ENCODE measurements around the gene DNAH8.
"Not testable (repeated sequence)": the region's sequence is repeated elsewhere in the genome, so short reads cannot be mapped to it uniquely, and the experiment has no call there.

DNAH8 gene

GRCh38 chr6:38873001-38873400 is 157.9 kb downstream of the DNAH8 start:
- Histone ChIP-seq H3K36me3 (no peaks in the 10 kb centered on the region), H3K9me3 (no peaks in the 10 kb centered on the region), H3K9ac (no peak overlapping the region), H3K27me3 (no peaks in the 10 kb centered on the region), H3K4me2 (no peak overlapping the region; the same call in 1 of the 2 replicates), H3K27ac (no peak overlapping the region), H3K4me3 (no peak overlapping the region), H4K20me1 (no peaks in the 10 kb centered on the region), H3K4me1 (peaks cover 21% of the 10 kb centered on the region)
- TF ChIP-seq Cebpa-rat (IDR thresholded peaks at IDR 0.05): no peak

GRCh38 chr6:38873816-38874215 is 158.7 kb downstream of the DNAH8 start:
- not testable (repeated sequence) for H3K9me3 ChIP-seq, H3K27me3 ChIP-seq, H3K36me3 ChIP-seq, H3K27ac ChIP-seq, H3K4me2 ChIP-seq, H3K4me3 ChIP-seq, H4K20me1 ChIP-seq, H3K9ac ChIP-seq
- peaks cover 21% of the 10 kb centered on the region for H3K4me1 ChIP-seq

- H3K36me3 ChIP-seq: no peaks in the 10 kb centered on the region
- no peak overlapping the region for H3K9ac ChIP-seq
- no peak overlapping the region for H3K4me3 ChIP-seq
- H3K4me2 ChIP-seq: peak overlapping the region; percentile 70
- H3K4me1 ChIP-seq: peaks cover 21% of the 10 kb centered on the region
- no peak for TF ChIP-seq Cebpa-rat (IDR thresholded peaks at IDR 0.05)
- no peaks in the 10 kb centered on the region for H4K20me1 ChIP-seq
- H3K27me3 ChIP-seq: no peaks in the 10 kb centered on the region
- H3K27ac ChIP-seq: peak overlapping the region; percentile 60
- no peaks in the 10 kb centered on the region; the same call in 1 of the 2 replicates for H3K9me3 ChIP-seq
Measured at GRCh38 chr6:38876475-38876874, 161.4 kb downstream of the DNAH8 start.

- Histone ChIP-seq H3K4me2 (no peak overlapping the region), H3K4me3 (no peak overlapping the region), H3K9me3 (no peaks in the 10 kb centered on the region; the same call in 1 of the 2 replicates), H3K36me3 (no peaks in the 10 kb centered on the region), H3K9ac (no peak overlapping the region), H3K27me3 (no peaks in the 10 kb centered on the region), H4K20me1 (no peaks in the 10 kb centered on the region), H3K27ac (no peak overlapping the region), H3K4me1 (peaks cover 21% of the 10 kb centered on the region)
- no peak for TF ChIP-seq Cebpa-rat (IDR thresholded peaks at IDR 0.05)
Measured at GRCh38 chr6:38877721-38878120, 162.6 kb downstream of the DNAH8 start.

GRCh38 chr6:38882157-38882556 is 167.0 kb downstream of the DNAH8 start:
- H3K4me2 ChIP-seq: no peak overlapping the region
- no peak for TF ChIP-seq Cebpa-rat (IDR thresholded peaks at IDR 0.05)

GRCh38 chr6:38897507-38897906 is 182.4 kb downstream of the DNAH8 start:
- no peak overlapping the region for H3K4me2 ChIP-seq
- H3K27ac ChIP-seq: no peak overlapping the region
- no peak overlapping the region for H3K4me3 ChIP-seq
- no peaks in the 10 kb centered on the region for H3K27me3 ChIP-seq
- H3K4me1 ChIP-seq: no peaks in the 10 kb centered on the region
- no peaks in the 10 kb centered on the region for H3K9me3 ChIP-seq
- H3K9ac ChIP-seq: no peak overlapping the region
- H4K20me1 ChIP-seq: no peaks in the 10 kb centered on the region
- TF ChIP-seq Cebpa-rat (IDR thresholded peaks at IDR 0.05): no peak
- no peaks in the 10 kb centered on the region for H3K36me3 ChIP-seq

More at GRCh38 chr6:38882157-38882556, 167.0 kb downstream of the DNAH8 start:
- Histone ChIP-seq H4K20me1 (no peaks in the 10 kb centered on the region), H3K27ac (no peak overlapping the region), H3K4me3 (no peak overlapping the region), H3K27me3 (no peaks in the 10 kb centered on the region), H3K9ac (no peak overlapping the region), H3K4me1 (peaks cover 2% of the 10 kb centered on the region), H3K36me3 (no peaks in the 10 kb centered on the region), H3K9me3 (no peaks in the 10 kb centered on the region; the same call in 1 of the 2 replicates)

- no peaks in the 10 kb centered on the region for H3K36me3 ChIP-seq
- H3K4me3 ChIP-seq: no peak overlapping the region
- H3K27me3 ChIP-seq: no peaks in the 10 kb centered on the region
- H3K4me2 ChIP-seq: no peak overlapping the region
- no peaks in the 10 kb centered on the region for H3K9me3 ChIP-seq
- H3K4me1 ChIP-seq: no peaks in the 10 kb centered on the region
- no peak overlapping the region for H3K9ac ChIP-seq
- no peaks in the 10 kb centered on the region for H4K20me1 ChIP-seq
- no peak for TF ChIP-seq Cebpa-rat (IDR thresholded peaks at IDR 0.05)
- H3K27ac ChIP-seq: no peak overlapping the region
Measured at GRCh38 chr6:38901802-38902522, 186.9 kb downstream of the DNAH8 start.

GRCh38 chr6:38906582-38906981 is 191.5 kb downstream of the DNAH8 start:
- no peaks in the 10 kb centered on the region for H4K20me1 ChIP-seq
- peaks cover 11% of the 10 kb centered on the region for H3K4me1 ChIP-seq
- no peak overlapping the region for H3K27ac ChIP-seq
- no peaks in the 10 kb centered on the region for H3K9me3 ChIP-seq
- no peak overlapping the region for H3K4me3 ChIP-seq
- H3K27me3 ChIP-seq: no peaks in the 10 kb centered on the region
- no peak overlapping the region for H3K9ac ChIP-seq
- TF ChIP-seq Cebpa-rat (IDR thresholded peaks at IDR 0.05): no peak
- no peaks in the 10 kb centered on the region for H3K36me3 ChIP-seq
- H3K4me2 ChIP-seq: no peak overlapping the region

- no peak overlapping the region for H3K4me3 ChIP-seq
- H3K9ac ChIP-seq: no peak overlapping the region
- no peaks in the 10 kb centered on the region for H3K9me3 ChIP-seq
- TF ChIP-seq Cebpa-rat (IDR thresholded peaks at IDR 0.05): no peak
- no peaks in the 10 kb centered on the region for H3K36me3 ChIP-seq
- no peaks in the 10 kb centered on the region for H3K27me3 ChIP-seq
- no peaks in the 10 kb centered on the region for H4K20me1 ChIP-seq
- no peak overlapping the region for H3K4me2 ChIP-seq
- no peak overlapping the region for H3K27ac ChIP-seq
- H3K4me1 ChIP-seq: peaks cover 11% of the 10 kb centered on the region
Measured at GRCh38 chr6:38907264-38907663, 192.2 kb downstream of the DNAH8 start.

GRCh38 chr6:38909015-38909730 is 194.1 kb downstream of the DNAH8 start:
- no peak for TF ChIP-seq Cebpa-rat (IDR thresholded peaks at IDR 0.05)
- Histone ChIP-seq H3K4me2 (peak overlapping the region; percentile 56), H3K27me3 (no peaks in the 10 kb centered on the region), H3K36me3 (no peaks in the 10 kb centered on the region), H3K9ac (no peak overlapping the region), H3K27ac (no peak overlapping the region), H3K9me3 (no peaks in the 10 kb centered on the region), H3K4me1 (peaks cover 11% of the 10 kb centered on the region), H3K4me3 (no peak overlapping the region), H4K20me1 (no peaks in the 10 kb centered on the region)

Data from BLaER1 (cell line).